B cell (primary cell): ENCODE results near the gene CADM2. TPM values are rescaled to one million over a fixed set of nuclear protein-coding genes. Genes with fewer than 3 reads are reported as not detected.
"Not testable (repeated sequence)": the region's sequence is repeated elsewhere in the genome, so short reads cannot be mapped to it uniquely, and the experiment has no call there.

Source experiments
- ATAC-seq: fragments of 200-7000 bp; cut with Tn5 transposase; one replicate; pipeline ENCODE4 v1.10.0; 2021; ENCODE audit warnings: low read depth, mild to moderate bottlenecking, moderate number of reproducible peaks, moderate library complexity
- CTCF ChIA-PET: fragments of 350-600 bp; sonication (Branson Sonifier 250); formaldehyde crosslinking; loops from one replicate; lab custom pipeline; 2021; ENCODE audit warnings: antibody characterized with exemption, inconsistent platforms; lab: Charles Lee
- POLR2A ChIA-PET: fragments of 350-600 bp; sonication (Branson Sonifier 250); formaldehyde crosslinking; loops from one replicate; lab custom pipeline; 2021; ENCODE audit warnings: antibody characterized with exemption; lab: Charles Lee
- DNase-seq: peaks from one replicate; pipeline ENCODE4 v3.0.0; 2013
- H2AFZ ChIP-seq: 2 replicates; pipeline ENCODE4 v1.6.1; 2012; ENCODE audit warnings: mild to moderate bottlenecking, low read depth, low read length; ENCODE audit not compliant: insufficient read depth, poor library complexity, severe bottlenecking
- H3K27ac ChIP-seq, 2 donors: 1 replicate in 1 of 2; 2 replicates in 1 of 2; pipeline ENCODE4 v1.5.1; 2012 to 2013; ENCODE audit warnings: low read length in 2 of 2, mild to moderate bottlenecking in 2 of 2, moderate library complexity in 1 of 2
- H3K27me3 ChIP-seq, 4 experiments: fragments of 200-600 bp in 1 of 4; sonication (generic) in 1 of 4; replicated peaks in 1 of 4; 1 replicate in 2 of 4; 2 replicates in 2 of 4; pipeline versions ENCODE4 v1.6.1 to v1.7.0; 2013 to 2016; ENCODE audit warnings: low read length in 3 of 4, mild to moderate bottlenecking in 2 of 4, mixed read lengths in 1 of 4, moderate library complexity in 1 of 4; ENCODE audit not compliant: insufficient read depth in 4 of 4, control insufficient read depth in 3 of 4; ENCODE audit errors: control extremely low read depth in 1 of 4
- H3K36me3 ChIP-seq, 2 experiments: replicated peaks in 1 of 2; 1 replicate in 1 of 2; 2 replicates in 1 of 2; pipeline versions ENCODE4 v1.6.1 to v1.7.1; 2013; ENCODE audit warnings: low read length in 1 of 2; ENCODE audit not compliant: insufficient read depth in 2 of 2, control insufficient read depth in 1 of 2; ENCODE audit errors: control extremely low read depth in 1 of 2, extremely low read depth in 1 of 2
- H3K4me1 ChIP-seq, 2 donors: fragments of 200-600 bp in 1 of 2; sonication (generic) in 1 of 2; 1 replicate in 1 of 2; 2 replicates in 1 of 2; pipeline versions ENCODE4 v1.5.1 to v1.6.1; 2013 to 2017; ENCODE audit warnings: low read length in 2 of 2; ENCODE audit not compliant: control insufficient read depth in 2 of 2, insufficient read depth in 2 of 2
- H3K4me2 ChIP-seq: replicated peaks from 2 replicates; pipeline ENCODE3; 2012; ENCODE audit warnings: mild to moderate bottlenecking, low read depth, low read length; ENCODE audit not compliant: poor library complexity, severe bottlenecking
- H3K4me3 ChIP-seq, 5 experiments: fragments of 200-600 bp in 1 of 5; sonication (generic) in 1 of 5; 1 replicate in 3 of 5; 2 replicates in 2 of 5; pipeline versions ENCODE4 v1.5.1 to v1.7.0; 2011 to 2016; ENCODE audit warnings: low read length in 4 of 5, mild to moderate bottlenecking in 4 of 5, low read depth in 2 of 5, control low read depth in 1 of 5, moderate library complexity in 1 of 5; ENCODE audit not compliant: insufficient read depth in 1 of 5; ENCODE audit errors: control extremely low read depth in 1 of 5, extremely low read depth in 1 of 5
- H3K79me2 ChIP-seq: fragments of 200-600 bp; sonication (generic); one replicate; pipeline ENCODE4 v1.6.0; 2016; ENCODE audit warnings: low read length; ENCODE audit not compliant: control insufficient read depth, insufficient read depth
- H3K9ac ChIP-seq: fragments of 200-600 bp; sonication (generic); 2 replicates; pipeline ENCODE4 v1.6.1; 2017; ENCODE audit warnings: mild to moderate bottlenecking, low read length, moderate library complexity
- H3K9me3 ChIP-seq, 3 donors: one replicate each; pipeline versions ENCODE4 v1.6.1 to v1.7.1; 2013; ENCODE audit warnings: low read length in 2 of 3; ENCODE audit not compliant: control insufficient read depth in 2 of 3, insufficient read depth in 1 of 3; ENCODE audit errors: control extremely low read depth in 1 of 3
- H4K20me1 ChIP-seq: 2 replicates; pipeline ENCODE4 v1.6.0; 2012; ENCODE audit warnings: mild to moderate bottlenecking, low read length; ENCODE audit not compliant: insufficient read depth, control insufficient read depth, poor library complexity, severe bottlenecking
- H3K27ac Mint-ChIP-seq: one replicate; pipeline ENCODE4 v1.8.0; 2021; ENCODE audit warnings: mixed read lengths
- H3K27me3 Mint-ChIP-seq: one replicate; pipeline ENCODE4 v1.8.0; 2021; ENCODE audit warnings: mixed read lengths
- H3K4me1 Mint-ChIP-seq: one replicate; pipeline ENCODE4 v1.8.0; 2021; ENCODE audit warnings: mixed read lengths
- H3K4me3 Mint-ChIP-seq: one replicate; pipeline ENCODE4 v1.8.0; 2021; ENCODE audit warnings: mixed read lengths
- H3K9me3 Mint-ChIP-seq: one replicate; pipeline ENCODE4 v1.8.0; 2022; ENCODE audit warnings: mixed read lengths; ENCODE audit not compliant: insufficient read depth
- CTCF ChIP-seq: fragments of 200-600 bp; IDR thresholded peaks from one replicate; pipeline ENCODE4 v1.8.0; 2022; ENCODE audit warnings: antibody characterized with exemption, mild to moderate bottlenecking
- EZH2 ChIP-seq: IDR thresholded peaks from 2 replicates; pipeline ENCODE4 v1.6.1; 2012; ENCODE audit warnings: borderline replicate concordance, low read depth, mild to moderate bottlenecking, moderate library complexity, low read length; ENCODE audit not compliant: insufficient read depth, poor library complexity, severe bottlenecking
- whole genome bisulfite sequencing: methylation state at CpG from one replicate; pipeline ENCODE4 v1.1.5; 2013; ENCODE audit warnings: missing lambda C conversion rate; ENCODE audit not compliant: insufficient coverage; 5-methylcytosine and 5-hydroxymethylcytosine counted together
- intact Hi-C: fragments of 100-400 bp; cut with micrococcal nuclease; formaldehyde crosslinking; loops from one replicate; pipeline ENCODE4 v1.10.0; 2022
- polyA plus RNA-seq: library from polyadenylated mRNA; depleted of rRNA; stranded (reverse); fragments of >200 nt; gene quantifications from 2 replicates; pipeline ENCODE4 v1.2.3, GENCODE V29; 2012
- total RNA-seq, 2 donors: library from RNA; stranded (reverse); fragments of 120-200 nt in 1 of 2; gene quantifications; 1 replicate in 1 of 2; 2 replicates in 1 of 2; pipeline versions ENCODE4 v1.2.3 to v1.2.4, GENCODE V29; 2013 to 2022

Gene CADM2
- total and polyA plus RNA-seq, 2 donors (not counting 1 experiment from before 2014, with no cell fraction given): 0.10 to 0.37 TPM

DNA sequence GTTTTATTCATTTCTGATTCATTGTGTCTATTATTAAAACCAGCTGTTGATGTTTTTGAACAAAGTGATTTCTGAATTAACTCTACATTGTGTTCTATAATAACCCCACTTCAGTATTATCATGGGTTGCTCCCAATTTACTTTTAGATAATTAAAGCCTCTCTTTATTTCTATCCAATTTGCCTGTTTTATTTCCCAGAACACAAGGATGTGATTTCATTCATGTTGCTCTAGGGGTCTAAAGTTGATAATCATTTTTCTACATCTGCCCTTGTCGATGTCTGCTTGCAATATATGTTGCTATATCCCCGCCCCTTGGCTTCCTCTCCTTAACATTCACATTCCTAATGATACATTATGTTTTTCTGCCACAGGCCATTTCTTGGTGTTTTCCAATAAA, 747.3 kb downstream of the CADM2 start:
- Mint-ChIP-seq H3K4me3 (no peak overlapping the region), H3K27ac (no peak overlapping the region), H3K9me3 (no peaks in the 10 kb centered on the region), H3K27me3 (no peaks in the 10 kb centered on the region), H3K4me1 (no peaks in the 10 kb centered on the region)
- no CpG with 5 or more reads among the region's 2 CpGs for WGBS
- Histone ChIP-seq H3K27me3 (no peaks in the 10 kb centered on the region), H3K4me2 (no peak overlapping the region), H4K20me1 (no peaks in the 10 kb centered on the region), H3K4me1 (no peaks in the 10 kb centered on the region), H3K36me3 (no peaks in the 10 kb centered on the region), H2AFZ (no peak overlapping the region), H3K4me3 (no peak overlapping the region), H3K9ac (no peak overlapping the region), H3K79me2 (no peaks in the 10 kb centered on the region), H3K9me3 (no peaks in the 10 kb centered on the region), H3K27ac (no peak overlapping the region)
- DNase-seq (no peak), ATAC-seq (no peak)
- ChIA-PET CTCF (no interaction called here), POLR2A (no interaction called here)
- intact Hi-C loops: no loop called here
- TF ChIP-seq CTCF (no peak), EZH2 (no peak)

DNA sequence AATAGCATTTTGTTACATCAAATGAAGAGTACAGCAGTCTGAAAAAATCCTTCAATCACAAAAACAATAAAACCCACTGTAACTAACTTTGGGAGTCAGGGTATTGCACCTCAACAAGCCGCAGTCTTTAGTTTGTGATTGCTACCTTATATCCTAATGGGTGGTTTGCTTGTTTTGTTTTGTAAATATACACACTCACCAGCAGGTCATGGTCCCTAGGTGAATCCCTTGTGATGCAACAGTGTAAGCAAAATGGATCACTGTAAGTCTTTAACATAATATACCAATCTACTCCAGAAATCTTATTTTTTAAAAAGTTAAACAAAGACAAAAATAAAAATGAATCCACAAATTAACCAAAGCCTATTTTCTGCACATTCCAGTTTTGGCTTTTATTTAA, 749.5 kb downstream of the CADM2 start:
- CTCF ChIA-PET, H3K27ac ChIP-seq, H3K27me3 Mint-ChIP-seq: not testable (repeated sequence)

More for the DNA sequence above, 749.5 kb downstream of the CADM2 start:
- H3K4me1 ChIP-seq, H3K79me2 ChIP-seq, H3K9me3 ChIP-seq, H3K4me2 ChIP-seq, H3K4me3 Mint-ChIP-seq, intact Hi-C loops, ATAC-seq, H3K4me1 Mint-ChIP-seq, H3K36me3 ChIP-seq, H4K20me1 ChIP-seq, H2AFZ ChIP-seq, H3K27me3 ChIP-seq, H3K27ac Mint-ChIP-seq, H3K9me3 Mint-ChIP-seq, H3K4me3 ChIP-seq, POLR2A ChIA-PET, H3K9ac ChIP-seq, DNase-seq: not testable (repeated sequence)
- WGBS: no CpG with 5 or more reads among the region's 1 CpG
